ENCODE results near the gene ADAP2.
"Not testable (repeated sequence)": the region's sequence is repeated elsewhere in the genome, so short reads cannot be mapped to it uniquely, and the experiment has no call there.

ADAP2 gene, protein sequence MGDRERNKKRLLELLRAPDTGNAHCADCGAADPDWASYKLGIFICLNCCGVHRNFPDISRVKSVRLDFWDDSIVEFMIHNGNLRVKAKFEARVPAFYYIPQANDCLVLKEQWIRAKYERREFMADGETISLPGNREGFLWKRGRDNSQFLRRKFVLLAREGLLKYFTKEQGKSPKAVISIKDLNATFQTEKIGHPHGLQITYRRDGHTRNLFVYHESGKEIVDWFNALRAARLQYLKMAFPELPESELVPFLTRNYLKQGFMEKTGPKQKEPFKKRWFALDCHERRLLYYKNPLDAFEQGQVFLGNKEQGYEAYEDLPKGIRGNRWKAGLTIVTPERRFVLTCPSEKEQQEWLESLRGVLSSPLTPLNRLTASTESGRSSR

DNA sequence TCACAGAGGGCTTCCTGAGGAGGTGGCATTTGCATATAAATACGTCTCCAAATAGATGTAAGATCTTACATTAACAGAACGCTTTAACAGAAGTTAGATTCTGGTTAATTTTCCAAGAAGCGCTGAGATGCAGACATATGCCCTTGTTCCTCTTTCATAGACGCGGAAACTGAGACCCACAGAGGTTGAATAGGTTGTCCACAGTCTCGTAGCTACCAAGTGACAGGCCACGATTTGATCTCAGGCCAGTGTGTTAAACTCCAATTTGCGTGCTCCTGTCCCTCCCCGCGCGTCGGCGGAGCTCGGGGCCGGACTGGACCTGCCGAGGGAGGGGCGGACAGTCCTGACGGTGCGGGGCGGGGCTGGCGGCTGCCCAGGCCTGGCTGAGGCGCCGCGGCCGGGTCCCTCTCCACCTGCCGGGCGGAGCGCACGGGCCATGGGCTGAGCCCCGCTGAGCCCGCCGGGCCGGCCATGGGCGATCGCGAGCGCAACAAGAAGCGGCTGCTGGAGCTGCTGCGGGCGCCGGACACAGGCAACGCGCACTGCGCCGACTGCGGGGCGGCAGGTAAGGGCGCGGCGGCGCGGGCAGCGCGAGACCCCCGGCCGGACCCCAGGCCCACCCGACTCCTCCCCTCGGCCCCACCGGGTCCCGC, at the start of gene ADAP2:
ADAP2 (plus strand) TSS at position 402 of the 653 bp plus-strand sequence; CDS start at position 472, 70 bp downstream.
- DNase-seq = no peak

DNA sequence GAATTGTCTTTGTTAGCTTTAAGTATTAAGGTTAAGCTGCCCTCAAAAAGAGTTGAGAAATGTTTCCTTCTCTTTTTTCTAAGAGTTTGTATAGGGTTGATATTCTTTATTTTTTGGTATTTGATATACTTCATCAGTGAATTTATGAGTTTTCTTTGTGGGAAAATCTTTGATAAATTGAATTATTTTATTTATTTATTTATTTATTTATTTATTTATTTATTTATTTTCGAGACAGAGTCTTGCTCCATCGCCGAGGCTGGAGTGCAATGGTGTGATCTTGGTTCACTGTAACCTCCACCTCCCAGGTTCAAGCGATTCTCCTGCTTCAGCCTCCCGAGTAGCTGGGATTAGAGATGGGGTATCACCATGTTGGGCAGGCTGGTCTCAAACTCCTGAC, 35.6 kb upstream of the ADAP2 start:
- DNase-seq = no peak

DNA sequence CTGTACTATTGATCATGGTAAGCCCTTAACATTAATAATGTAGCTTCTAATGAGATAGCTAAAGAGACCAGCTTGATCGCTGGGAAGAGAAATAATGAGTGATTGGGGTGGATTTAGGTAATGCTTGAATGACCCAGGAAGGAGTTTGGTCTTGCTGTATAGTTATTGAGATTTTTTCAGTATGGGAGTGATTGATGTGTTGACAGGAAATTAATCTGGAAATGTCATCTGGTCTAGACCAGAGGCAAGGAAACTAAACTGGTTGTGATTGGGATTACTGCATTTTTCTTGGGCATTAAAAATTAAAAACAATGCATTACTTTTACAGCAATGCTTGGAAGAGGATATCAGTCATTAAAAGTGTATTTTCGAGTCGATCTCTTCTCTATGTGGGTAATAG, 27.5 kb upstream of the ADAP2 start:
- DNase-seq = no peak

DNA sequence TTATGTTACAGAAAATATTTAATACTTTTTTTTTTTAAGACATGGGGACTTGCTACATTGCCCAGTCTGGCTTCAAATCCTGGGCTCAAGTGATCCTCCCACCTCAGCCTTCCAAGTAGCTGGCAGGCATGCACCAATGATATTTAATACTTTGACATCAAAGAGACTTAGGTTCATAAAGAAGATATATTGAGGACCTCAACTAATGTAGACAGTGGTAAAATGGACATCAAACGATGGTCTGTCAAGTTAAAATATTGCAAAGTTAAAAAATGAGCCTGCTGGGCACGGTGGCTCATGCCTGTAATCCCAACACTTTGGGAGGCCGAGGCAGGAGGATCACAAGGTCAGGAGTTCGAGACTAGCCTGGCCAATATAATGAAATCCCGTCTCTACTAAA, 24.4 kb upstream of the ADAP2 start:
- no peak for DNase-seq

DNA sequence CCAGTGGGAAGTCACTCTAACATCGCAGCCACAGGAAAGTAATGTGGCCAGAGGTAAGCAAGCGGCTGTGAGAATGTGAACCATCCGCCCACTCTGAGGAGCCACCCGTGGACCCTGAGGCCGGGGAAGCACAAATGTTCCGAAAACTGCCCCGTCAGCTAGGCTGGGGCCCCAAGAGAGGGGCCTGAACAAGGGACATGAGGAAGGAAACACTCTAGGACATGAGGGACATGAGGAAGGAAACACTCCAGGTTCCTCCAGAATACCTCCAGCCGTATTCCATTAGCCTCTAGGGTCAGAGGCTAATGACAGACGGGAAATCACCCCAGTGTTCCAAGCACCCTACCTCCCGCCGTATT, 16.0 kb upstream of the ADAP2 start:
- no peak for DNase-seq

DNA sequence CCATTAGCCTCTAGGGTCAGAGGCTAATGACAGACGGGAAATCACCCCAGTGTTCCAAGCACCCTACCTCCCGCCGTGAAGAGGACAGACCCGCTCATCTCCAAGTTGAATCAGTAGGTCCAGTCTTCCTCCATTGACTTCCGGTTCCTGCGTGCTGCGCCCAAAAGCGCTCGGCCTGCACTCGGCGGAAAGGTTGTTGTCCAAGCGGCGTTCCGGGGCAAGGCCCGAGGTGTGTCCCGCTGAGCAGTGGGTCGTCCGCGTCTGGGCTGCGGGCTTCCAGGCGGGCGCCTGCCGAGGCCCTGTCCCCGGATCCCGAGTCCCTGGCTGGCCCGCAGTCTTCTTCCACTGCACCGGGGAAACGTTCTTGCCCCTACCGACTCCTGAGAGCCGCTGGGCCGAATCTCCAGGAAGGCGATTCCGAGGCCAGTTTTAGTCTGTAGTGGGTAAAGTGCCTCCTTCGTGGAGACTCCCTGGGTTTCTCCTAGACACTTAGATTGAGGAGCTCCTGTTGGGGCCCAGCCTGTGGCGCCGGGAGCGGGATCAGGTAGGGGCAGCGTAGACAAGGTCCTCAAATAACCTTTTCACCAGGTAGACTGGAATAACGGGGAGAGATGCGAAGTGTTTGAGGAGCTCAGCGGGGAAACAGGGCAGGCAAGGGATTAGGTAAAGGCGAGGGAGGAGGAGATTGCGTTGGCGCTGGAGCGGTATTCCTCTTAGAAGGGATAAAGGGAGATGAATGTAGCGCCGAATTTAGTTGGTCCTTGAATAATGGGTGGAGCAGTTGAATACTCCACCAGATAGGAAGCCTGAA, 15.4 kb upstream of the ADAP2 start, which contains the start of gene TEFM:
TEFM (minus strand) TSS at position 138 of the 811 bp plus-strand sequence; CDS start at position 98, 40 bp downstream.
- peak; percentile 28 to 80 for DNase-seq

DNA sequence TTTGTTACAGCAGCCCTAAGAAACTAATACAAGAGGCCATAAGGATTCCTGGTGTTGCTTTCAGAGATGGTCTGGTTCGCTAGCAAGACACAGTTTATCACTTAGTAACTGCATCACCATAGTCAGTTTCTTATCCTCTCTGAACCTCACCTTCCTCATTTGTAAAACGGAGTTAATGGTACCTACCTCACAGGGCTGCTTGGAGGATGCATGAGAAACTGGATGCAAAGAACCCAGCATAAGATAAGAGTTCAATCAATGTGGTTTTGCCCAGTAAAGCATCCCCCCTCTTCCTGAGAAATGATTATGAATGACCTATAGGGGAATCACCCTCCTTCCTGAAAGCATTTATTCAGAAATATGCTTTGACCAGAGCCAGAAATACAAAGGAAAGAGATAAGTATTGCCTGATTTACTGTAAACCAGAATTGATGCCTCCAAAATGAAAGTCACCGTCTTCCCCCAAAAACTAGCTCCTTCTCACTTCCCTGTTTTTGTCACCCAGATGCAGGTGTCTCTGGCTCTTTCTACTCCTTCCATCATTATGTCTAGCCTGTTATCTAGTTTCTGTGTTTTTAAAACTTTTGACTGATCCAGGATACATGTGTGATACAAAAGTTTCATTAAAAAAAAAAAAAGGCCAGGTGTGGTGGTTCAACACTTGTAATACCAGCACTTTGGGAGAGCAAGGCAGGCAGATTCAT, 12.9 kb upstream of the ADAP2 start:
- DNase-seq = no peak

DNA sequence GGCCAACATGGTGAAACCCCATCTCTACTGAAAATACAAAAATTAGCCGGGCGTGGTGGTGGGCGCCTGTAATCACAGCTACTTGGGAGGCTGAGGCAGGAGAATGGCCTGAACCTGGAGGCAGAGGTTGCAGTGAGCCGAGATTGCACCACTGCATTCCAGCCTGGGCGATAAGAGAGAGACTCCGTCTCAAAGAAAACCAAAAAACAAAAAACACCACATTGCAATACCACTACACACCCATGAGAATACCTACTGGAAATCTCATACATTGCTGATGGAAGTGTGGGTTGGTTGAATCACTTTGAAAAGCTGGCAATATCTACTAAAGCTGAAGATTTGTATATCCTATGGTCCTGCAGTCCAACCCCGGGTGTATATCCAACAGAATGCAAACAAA, 11.6 kb upstream of the ADAP2 start:
- not testable (repeated sequence) for DNase-seq

DNA sequence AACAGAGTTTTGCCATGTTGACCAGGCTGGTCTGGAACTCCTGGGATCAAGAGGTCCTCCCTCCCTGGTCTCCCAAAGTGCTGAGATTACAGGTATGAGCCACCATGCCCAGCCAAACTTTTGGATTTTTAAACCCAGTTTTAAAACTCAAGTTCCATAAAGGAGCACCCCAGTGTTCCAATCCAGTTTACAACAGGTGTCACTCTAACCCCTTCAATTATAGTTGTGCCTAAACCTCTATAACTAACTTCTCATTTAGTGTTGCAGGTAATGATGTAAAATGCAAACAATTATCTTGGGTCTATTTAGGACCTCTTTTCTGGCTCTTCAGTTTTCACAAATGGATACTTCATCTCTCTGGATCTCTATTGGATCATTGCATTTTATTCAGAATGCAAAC, 7.8 kb upstream of the ADAP2 start:
- no peak for DNase-seq

DNA sequence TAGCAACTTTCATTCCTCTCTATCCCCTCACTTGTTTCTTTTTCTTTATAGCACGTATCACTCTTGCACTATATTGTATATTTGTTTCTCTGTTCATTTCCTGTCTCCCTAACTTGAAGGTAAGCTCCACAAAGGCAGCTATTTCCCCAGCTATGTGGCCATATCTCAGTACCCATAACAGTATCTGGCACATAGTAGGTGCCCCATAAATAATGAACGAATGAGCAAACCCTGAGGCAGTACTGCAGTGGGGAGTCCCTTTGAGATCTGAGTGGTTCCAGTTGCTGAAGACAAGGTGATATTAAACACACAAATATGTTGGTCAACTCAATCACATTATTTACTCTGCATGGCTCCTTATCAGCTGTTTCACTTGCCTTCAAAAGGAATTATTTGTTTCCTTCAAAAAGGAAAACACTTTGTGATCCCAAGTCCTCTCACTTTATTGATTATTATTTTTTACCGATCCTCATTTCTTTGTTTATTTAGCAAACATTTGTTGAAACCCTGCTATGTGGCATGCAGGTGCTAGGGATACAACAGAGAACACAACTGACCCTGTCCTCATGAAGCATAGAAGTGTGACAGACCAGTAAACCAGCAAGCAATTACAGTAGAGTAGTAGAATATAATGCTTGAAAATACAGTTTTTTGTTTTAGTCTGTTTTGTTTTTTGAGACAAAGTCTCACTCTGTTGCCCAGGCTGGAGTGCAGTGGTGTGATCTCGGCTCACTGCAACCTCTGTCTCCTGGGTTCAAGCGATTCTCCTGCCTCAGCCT, 5.7 kb upstream of the ADAP2 start:
- DNase-seq = no peak

DNA sequence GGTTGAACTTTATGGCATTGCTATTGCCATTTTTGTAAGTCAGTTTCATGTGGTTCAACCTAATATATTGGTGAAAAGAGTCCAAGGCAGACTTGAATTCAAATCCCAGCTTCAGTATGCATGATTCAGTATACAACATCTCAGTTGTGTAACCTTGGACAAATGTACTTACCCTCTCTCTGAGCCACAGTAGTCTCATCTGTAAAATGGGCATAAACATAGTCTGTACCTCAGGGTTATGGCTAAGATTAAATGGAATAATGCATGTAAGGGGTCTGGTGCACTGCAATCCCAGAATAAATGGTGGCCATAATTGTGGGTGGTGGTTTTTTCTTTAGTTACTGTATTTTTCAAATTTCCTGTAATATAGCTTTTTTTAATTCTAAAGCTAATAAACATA, 4.7 kb upstream of the ADAP2 start:
- no peak for DNase-seq

DNA sequence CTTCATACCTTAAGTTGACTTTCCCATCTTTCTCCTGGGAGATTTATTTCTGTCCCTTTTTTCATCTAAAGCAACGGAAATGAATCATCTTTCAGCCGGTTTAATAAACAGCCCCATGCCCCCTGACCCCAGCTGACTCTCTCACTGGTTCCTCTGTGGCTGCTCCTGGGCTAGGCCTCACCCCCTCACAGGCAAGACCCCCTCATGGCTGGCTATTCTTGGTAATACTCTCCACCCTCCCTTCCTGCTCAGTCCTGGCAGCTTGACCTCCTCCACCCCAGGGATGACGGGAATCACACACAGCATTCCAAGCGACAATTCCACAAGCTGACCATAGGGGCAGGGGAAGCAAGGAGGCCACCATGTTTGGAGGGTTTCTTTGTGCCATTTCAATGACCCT, 1.5 kb upstream of the ADAP2 start:
- no peak for DNase-seq

DNA sequence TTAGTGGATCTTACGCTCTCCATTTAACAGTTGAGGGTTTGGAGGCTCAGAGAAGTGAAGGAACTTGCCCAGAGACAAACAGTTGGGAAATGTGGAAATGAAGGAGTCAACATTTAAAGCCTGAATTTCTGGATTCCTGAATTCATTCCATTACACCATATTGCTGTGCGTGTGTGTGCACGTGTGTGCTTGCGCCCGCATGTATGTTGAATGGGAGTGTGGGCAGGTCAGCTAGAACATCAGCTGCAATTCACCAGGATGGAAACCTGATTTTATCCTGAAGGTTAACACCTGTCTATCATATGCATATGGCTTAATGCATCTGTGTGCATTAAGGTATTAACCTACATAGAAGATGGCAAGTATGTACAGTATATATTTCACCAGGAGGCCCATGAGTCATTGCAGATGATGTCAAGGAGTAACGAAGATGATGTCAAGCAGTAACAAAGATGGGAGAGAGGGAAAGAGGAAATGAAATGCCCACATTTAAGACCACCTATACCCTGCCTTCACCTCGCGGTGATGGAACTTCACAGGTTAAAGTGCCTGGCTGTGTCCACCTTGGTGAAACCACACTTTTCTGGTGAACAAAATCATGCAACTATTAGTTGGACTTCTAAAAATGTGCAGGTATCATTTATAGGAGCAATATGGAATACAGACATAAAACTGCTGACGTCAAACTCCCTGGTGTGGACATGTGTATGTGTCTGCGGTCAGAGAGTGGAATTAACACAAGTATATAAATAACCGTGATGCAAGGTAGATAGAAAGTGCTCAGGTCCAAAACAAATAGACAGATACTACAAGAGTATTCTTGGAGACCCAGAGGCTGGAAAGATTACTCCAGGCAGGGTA, 832 bp upstream of the ADAP2 start:
- no peak for DNase-seq

DNA sequence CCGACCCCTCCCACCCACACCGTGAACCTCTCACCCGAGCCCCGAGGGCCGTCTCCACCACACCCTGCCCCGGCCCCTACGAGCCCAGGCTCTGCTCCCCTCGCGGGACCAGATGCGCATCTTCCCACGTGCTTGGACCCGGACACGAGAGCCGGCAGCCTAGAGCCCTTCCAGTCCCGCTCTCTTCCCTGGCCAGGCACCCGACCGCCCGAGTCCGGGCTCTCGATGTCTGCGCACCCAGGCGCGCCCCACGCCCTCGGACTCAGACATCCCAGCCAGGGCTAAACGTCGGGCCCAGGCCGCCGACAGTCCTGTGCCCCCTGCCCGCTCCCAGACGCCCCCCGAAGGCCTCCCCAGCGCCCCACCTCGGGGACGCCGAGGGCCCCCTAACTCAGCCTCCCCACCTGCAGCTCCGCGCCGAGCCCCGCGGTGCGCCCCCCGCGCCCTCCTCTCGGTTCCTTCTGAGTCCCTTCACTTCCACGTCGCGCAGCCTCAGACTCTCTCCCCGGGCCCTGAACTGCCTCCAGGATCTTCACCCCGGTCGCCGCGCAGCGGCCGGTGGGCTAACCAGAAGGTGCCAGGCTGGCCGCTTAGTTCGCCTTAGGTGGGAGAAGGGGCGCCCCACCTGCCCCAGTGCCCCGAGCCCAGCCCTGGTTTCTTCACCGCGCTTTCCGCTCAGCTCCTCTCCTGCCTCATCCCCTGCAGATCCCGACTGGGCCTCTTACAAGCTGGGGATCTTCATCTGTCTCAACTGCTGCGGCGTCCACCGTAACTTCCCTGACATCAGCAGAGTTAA, 688 bp downstream of the ADAP2 start:
- no peak for DNase-seq

DNA sequence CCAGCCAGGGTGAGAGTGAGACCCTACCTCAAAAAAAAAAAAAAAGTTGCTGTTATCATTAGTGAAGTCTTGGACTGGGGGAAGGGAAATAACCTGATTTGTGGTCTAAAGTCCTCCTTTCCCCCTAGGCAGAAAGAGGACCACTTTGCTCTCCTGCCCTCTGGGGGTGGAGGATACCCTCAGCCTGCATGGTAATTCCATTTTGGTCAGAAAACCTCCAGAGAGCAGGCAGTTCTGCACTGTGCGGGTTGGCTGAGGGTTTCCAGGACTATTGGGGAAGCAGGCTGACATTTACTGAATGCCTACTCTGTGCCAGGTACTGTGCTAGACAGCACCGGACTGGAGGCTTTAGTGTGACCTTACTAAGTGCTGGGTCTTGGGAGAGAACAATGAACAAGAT, 2.6 kb downstream of the ADAP2 start:
- no peak for DNase-seq

DNA sequence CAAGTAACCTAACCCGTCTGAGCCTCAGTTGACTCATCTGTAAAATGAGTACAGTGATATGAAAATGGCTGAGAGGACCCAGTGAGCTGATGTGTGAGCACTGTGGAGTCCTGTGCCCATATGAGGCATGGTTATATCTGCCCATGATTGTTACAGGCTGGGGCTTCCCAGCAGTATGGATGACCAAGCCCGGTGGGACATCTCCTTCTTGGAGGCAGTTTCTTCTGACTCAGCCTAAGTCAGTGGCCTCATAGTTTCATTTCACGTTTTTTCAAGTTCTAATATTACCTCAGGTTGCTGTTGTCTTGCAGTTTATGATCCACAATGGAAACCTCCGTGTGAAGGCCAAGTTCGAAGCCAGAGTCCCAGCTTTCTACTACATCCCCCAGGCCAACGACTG, 4.8 kb downstream of the ADAP2 start:
- no peak for DNase-seq

DNA sequence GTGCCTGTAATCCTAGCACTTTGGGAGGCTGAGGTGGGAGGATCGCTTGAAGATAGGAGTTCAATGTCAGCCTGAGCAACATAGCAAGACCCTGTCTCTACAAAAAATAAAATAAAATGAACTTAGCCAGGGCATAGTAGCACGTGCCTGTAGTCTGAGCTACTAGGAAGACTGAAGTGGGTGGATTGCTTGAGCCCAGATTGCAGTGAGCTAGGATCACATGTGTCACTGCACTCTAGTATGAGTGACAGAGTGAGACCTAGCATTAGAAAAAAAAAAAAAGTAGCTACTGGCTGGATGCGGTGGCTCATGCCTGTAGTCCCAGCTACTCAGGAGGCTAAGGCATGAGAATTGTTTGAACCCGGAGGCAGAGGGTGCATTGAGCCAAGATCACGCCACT, 6.0 kb downstream of the ADAP2 start:
- DNase-seq = no peak

DNA sequence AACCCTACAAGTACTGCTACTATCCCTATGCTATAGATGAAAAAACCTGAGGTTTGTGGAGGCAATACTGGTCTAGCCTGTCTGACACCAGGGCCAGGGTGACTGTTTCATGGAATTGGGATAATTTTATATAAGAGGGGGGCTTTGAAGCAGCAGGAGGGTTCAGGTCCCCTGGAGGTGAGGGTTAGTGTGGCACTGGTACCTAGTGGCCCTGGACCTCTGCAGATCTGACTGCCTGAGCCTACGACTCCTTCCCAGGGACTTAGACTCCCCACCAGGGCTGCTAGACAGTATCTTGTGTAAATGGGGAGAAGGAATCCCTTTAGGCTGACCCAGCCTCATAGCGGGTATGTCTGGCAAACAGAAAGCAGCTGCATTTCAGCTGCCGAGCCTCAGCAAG, 6.8 kb downstream of the ADAP2 start:
- DNase-seq = no peak

DNA sequence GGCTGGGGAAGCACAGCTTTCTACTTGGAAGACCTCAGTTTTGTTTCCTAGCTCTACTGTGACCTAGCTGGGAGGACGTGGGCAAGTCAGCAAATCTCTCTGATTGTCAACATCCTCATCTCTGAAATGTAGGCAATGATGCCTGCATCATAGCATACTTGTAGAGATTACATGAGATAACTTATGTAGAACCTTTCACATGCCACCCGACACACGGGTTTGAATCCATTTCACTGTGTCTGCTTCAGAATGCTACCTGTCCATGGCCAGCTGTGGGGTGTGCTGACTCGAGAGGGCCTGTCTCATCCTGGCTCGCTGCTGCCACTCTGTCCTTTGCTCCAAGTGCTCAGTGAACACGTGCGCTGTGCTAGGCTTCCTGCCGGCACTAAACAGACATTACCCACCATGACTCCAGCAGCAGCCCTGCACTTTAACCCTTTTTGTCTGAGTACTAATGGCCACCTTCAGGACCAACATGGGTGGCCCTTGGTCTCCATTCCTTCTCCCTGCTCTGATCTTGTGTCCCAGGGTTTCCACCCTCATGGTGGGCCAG, 7.4 kb downstream of the ADAP2 start:
- DNase-seq = no peak

DNA sequence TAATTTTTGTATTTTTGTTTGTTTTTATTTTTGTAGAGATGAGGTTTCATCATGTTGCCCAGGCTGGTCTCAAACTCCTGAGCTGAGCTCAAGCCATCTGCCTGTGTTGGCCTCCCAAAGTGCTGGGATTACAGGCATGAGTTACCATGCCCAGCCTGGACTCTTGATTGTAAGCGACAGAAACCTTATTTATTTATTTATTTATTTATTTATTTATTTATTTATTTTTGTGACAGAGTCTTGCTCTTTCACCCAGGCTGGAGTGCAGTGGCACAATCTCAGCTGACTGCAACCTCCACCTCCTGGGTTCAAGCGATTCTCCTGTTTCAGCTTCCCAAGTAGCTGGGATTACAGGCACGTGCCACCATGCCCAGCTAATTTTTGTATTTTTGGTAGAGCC, 8.1 kb downstream of the ADAP2 start:
- not testable (repeated sequence) for DNase-seq
